Breast epithelium (tissue), 4 donors: ENCODE measurements around the gene ATP1A2. TPM values are rescaled to one million over a fixed set of nuclear protein-coding genes. Genes with fewer than 3 reads are reported as not detected.

Experiments used
- DNase-seq, 2 donors: peaks; one replicate each; pipeline ENCODE4 v3.0.0-alpha.2; 2019; ENCODE audit warnings: low spot score in 2 of 2
- H3K27ac ChIP-seq, 2 donors: fragments of 200-600 bp; sonication (generic) in 1 of 2; one replicate each; pipeline ENCODE4 v1.5.1; 2016 to 2019; ENCODE audit warnings: mild to moderate bottlenecking in 1 of 2
- H3K27me3 ChIP-seq, 2 donors: fragments of 200-600 bp; sonication (generic) in 1 of 2; one replicate each; pipeline versions ENCODE4 v1.5.1 to v1.6.0; 2017 to 2019; ENCODE audit warnings: control low read depth in 1 of 2, mild to moderate bottlenecking in 1 of 2
- H3K36me3 ChIP-seq: fragments of 200-600 bp; one replicate; pipeline ENCODE4 v1.5.1; 2019
- H3K4me1 ChIP-seq, 2 donors: fragments of 200-600 bp; sonication (generic); one replicate each; pipeline ENCODE4 v1.5.1; 2016 to 2019; ENCODE audit warnings: control low read depth in 1 of 2
- H3K4me3 ChIP-seq, 3 donors: fragments of 200-600 bp; sonication (generic); 1 replicate in 2 of 3; 2 replicates in 1 of 3; pipeline ENCODE4 v1.5.1; 2016 to 2019; ENCODE audit warnings: mild to moderate bottlenecking in 3 of 3, moderate library complexity in 2 of 3
- H3K9me3 ChIP-seq, 2 donors: fragments of 200-600 bp; sonication (generic) in 1 of 2; one replicate each; pipeline ENCODE4 v1.5.1; 2016 to 2019; ENCODE audit warnings: control low read depth in 1 of 2
- CTCF ChIP-seq, 3 donors: fragments of 450-650 bp; IDR thresholded peaks; one replicate each; pipeline ENCODE4 v1.5.1; 2016 to 2017; ENCODE audit warnings: antibody characterized with exemption in 3 of 3, mild to moderate bottlenecking in 3 of 3, moderate library complexity in 3 of 3
- POLR2A ChIP-seq: fragments of 450-650 bp; IDR thresholded peaks from one replicate; pipeline ENCODE4 v1.6.1; 2016; ENCODE audit warnings: antibody characterized with exemption, mild to moderate bottlenecking, moderate library complexity
- POLR2AphosphoS5 ChIP-seq, 3 donors: sonication (generic); formaldehyde crosslinking; IDR thresholded peaks; one replicate each; pipeline ENCODE4 v1.6.1; 2017; ENCODE audit warnings: antibody characterized with exemption in 3 of 3
- intact Hi-C: fragments of 100-400 bp; cut with DNase I; formaldehyde crosslinking; loops from one replicate; pipeline ENCODE4 v1.15.1; 2023; ENCODE audit warnings: low total_unique reads
- total RNA-seq, 3 donors: library from RNA; depleted of rRNA; stranded (reverse); fragments of >200 nt; gene quantifications; one replicate each; pipeline ENCODE4 v1.1.0, GENCODE V29; 2016

The ATP1A2 gene
- total RNA-seq, 3 donors from 2014 or later, result 3.9 to 229 (median 6.4) TPM

GRCh38 chr1:160143695-160144094 is 28.1 kb downstream of the ATP1A2 start:
- H3K27ac ChIP-seq, result no peak overlapping the region
- TF ChIP-seq POLR2AphosphoS5 (IDR thresholded peaks at IDR 0.05), result no peak
- H3K4me3 ChIP-seq, result no peak overlapping the region
- H3K36me3 ChIP-seq, result no peaks in the 10 kb centered on the region
- no peaks in the 10 kb centered on the region for H3K27me3 ChIP-seq
- no peak for DNase-seq
- no peaks in the 10 kb centered on the region for H3K4me1 ChIP-seq
- no peaks in the 10 kb centered on the region for H3K9me3 ChIP-seq
- intact Hi-C loops, result no loop called here

- intact Hi-C loops, result no loop called here
- no peak for DNase-seq
- TF ChIP-seq POLR2A (no peak), CTCF (IDR thresholded peaks at IDR 0.05) (no peak), POLR2AphosphoS5 (IDR thresholded peaks at IDR 0.05) (no peak)
- H3K4me3 ChIP-seq, result no peak overlapping the region
- no peaks in the 10 kb centered on the region for H3K4me1 ChIP-seq
- no peaks in the 10 kb centered on the region for H3K27me3 ChIP-seq
- no peak overlapping the region for H3K27ac ChIP-seq
- no peaks in the 10 kb centered on the region for H3K36me3 ChIP-seq
- H3K9me3 ChIP-seq, result no peaks in the 10 kb centered on the region
Measured at GRCh38 chr1:160144921-160145320, 29.4 kb downstream of the ATP1A2 start.

- intact Hi-C loops, result no loop called here
Measured at GRCh38 chr1:160146107-160146506, 30.5 kb downstream of the ATP1A2 start.

GRCh38 chr1:160148121-160148520 is 32.6 kb downstream of the ATP1A2 start:
- H3K27me3 ChIP-seq, result no peaks in the 10 kb centered on the region
- DNase-seq, result no peak
- H3K27ac ChIP-seq, result no peak overlapping the region
- intact Hi-C loops, result no loop called here
- no peak for TF ChIP-seq CTCF (IDR thresholded peaks at IDR 0.05)
- TF ChIP-seq POLR2AphosphoS5 (IDR thresholded peaks at IDR 0.05), result no peak
- TF ChIP-seq POLR2A, result no peak
- H3K36me3 ChIP-seq, result no peaks in the 10 kb centered on the region
- H3K4me1 ChIP-seq, result no peaks in the 10 kb centered on the region
- no peaks in the 10 kb centered on the region for H3K9me3 ChIP-seq
- no peak overlapping the region for H3K4me3 ChIP-seq

More at GRCh38 chr1:160146107-160146506, 30.5 kb downstream of the ATP1A2 start:
- Histone ChIP-seq H3K36me3 (no peaks in the 10 kb centered on the region), H3K4me1 (no peaks in the 10 kb centered on the region), H3K27me3 (no peaks in the 10 kb centered on the region), H3K4me3 (no peak overlapping the region), H3K27ac (no peak overlapping the region), H3K9me3 (no peaks in the 10 kb centered on the region)
- TF ChIP-seq POLR2A (no peak), CTCF (IDR thresholded peaks at IDR 0.05) (no peak), POLR2AphosphoS5 (IDR thresholded peaks at IDR 0.05) (no peak)
- no peak for DNase-seq

- no peak overlapping the region for H3K4me3 ChIP-seq
- H3K4me1 ChIP-seq, result no peaks in the 10 kb centered on the region
- DNase-seq, result no peak
- H3K27ac ChIP-seq, result no peak overlapping the region
- no peaks in the 10 kb centered on the region for H3K27me3 ChIP-seq
- TF ChIP-seq POLR2A (no peak), POLR2AphosphoS5 (IDR thresholded peaks at IDR 0.05) (no peak), CTCF (IDR thresholded peaks at IDR 0.05) (no peak)
- intact Hi-C loops, result no loop called here
- no peaks in the 10 kb centered on the region for H3K36me3 ChIP-seq
- no peaks in the 10 kb centered on the region for H3K9me3 ChIP-seq
Measured at GRCh38 chr1:160149233-160149632, 33.7 kb downstream of the ATP1A2 start.

GRCh38 chr1:160149716-160150115 is 34.2 kb downstream of the ATP1A2 start:
- no peaks in the 10 kb centered on the region for H3K4me1 ChIP-seq
- intact Hi-C loops, result no loop called here
- no peak for DNase-seq
- H3K27me3 ChIP-seq, result no peaks in the 10 kb centered on the region
- no peak for TF ChIP-seq POLR2AphosphoS5 (IDR thresholded peaks at IDR 0.05)
- no peak for TF ChIP-seq POLR2A
- TF ChIP-seq CTCF (IDR thresholded peaks at IDR 0.05), result no peak
- H3K9me3 ChIP-seq, result no peaks in the 10 kb centered on the region
- no peak overlapping the region for H3K27ac ChIP-seq
- no peaks in the 10 kb centered on the region for H3K36me3 ChIP-seq
- H3K4me3 ChIP-seq, result no peak overlapping the region
